CD4-positive, alpha-beta T cell treated with Interleukin-17A for 1 hour (primary cell): ENCODE results near the gene RENBP.
A peak's percentile ranks its signal among the peaks of the same experiment; 100 is the strongest.

Experiments used
- DNase-seq: peaks from one replicate; pipeline ENCODE4 v3.0.0-alpha.2; 2020

The RENBP gene

DNA sequence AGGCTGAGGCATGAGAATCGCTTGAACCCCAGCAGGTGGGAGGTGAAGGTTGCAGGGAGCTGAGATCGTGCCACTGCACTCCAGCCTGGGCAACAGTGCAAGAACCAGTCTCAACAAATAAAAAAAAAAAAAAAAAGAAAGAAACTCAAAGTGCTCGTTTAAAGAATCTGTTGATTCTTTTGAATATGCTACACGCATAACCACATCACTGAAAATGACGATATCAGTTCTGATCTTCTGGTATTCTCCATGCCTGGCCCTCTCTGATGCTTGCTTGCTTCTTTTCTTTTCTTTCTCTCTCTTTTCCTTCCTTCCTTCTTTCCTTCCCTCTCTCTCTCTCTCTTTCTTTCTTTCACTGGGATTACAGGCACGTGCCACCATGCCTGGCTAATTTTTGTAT is 32.6 kb downstream of the RENBP start:
- DNase-seq, result no peak

DNA sequence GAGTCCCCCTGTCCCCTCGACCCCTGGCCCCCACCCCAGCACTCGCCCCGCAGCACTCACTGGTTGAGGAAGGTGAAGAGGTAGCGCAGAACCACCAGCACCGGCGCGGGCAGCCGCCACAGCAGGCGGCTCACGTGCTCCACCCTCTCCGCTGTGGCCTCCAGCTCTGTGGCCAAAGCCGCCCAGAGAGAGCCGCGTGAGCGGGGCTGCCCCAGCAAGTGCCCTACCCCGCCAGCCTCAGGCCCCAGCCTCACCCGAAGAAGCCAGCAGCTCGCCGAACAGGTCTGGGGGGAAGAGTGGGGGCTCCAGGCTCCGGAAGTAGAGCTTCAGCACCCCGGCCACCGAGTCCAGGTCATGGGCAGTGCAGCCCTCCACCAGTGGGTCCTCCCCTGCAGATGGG is 34.0 kb downstream of the RENBP start:
- no peak for DNase-seq

DNA sequence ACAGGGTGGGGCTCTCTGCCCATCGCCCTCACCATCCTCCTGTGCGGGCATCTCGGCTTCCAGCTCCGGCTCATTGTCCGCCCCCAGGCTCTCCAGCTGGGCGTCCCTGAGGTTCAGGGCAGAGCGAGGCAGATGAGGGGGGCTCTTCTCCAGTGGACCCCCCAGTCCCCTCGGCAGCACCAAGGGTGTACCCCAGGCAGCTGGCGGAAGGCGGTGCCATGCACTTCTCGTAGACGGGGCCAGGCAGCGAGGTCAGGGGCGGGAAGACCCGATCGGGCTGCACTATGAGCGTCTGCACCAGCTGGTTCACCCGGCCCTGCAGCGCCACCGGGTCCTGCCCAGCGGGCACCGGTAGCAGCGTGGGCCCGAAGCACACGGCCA is 34.5 kb downstream of the RENBP start:
- no peak for DNase-seq

DNA sequence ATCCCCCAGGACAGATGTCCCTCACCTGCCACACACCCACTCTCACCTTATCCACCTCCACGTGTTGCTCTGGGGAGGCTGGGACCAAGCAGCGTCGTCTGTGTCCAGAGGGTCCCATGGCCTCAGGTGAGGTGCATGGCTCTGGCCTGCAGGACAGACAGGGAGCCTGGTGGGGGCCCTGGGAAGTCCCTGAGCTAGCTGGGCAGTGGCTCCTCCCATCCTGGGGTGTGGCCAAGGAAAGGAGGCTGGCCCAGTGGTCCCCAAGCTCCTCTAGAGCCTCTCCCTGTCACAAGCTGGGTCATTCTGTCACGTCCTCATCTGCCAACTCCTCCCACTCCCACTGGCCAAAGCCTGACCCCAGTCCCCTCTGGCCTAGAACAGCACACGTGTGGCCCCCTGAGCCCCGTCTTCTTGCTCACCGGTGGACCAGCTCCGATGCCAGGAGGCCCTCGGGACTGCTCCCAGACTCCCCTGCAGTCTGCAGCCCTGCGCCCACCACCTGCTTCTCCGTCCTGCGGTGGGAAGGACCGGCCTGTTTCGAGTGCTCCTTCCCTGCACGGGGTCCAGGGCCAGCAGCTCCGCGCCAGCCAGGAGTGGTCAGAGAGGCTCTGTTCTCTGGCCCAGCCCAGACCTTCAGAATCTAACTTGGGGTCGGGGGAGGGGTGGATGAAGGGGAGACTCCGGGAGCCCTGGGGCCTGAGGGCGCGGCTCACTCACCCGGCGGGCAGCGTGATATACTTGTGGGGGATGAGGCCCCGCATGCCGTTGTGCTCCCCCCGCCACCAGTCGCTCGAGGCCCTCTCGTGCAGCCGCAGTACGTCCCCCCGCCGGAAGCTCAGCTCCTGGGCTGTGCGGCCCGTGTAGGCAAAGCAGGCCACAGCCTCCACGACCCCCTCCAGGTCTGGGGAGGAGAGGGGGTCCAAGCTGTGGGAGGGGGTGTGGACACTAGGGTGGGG is 35.1 kb downstream of the RENBP start:
- DNase-seq, result peak; percentile 8

DNA sequence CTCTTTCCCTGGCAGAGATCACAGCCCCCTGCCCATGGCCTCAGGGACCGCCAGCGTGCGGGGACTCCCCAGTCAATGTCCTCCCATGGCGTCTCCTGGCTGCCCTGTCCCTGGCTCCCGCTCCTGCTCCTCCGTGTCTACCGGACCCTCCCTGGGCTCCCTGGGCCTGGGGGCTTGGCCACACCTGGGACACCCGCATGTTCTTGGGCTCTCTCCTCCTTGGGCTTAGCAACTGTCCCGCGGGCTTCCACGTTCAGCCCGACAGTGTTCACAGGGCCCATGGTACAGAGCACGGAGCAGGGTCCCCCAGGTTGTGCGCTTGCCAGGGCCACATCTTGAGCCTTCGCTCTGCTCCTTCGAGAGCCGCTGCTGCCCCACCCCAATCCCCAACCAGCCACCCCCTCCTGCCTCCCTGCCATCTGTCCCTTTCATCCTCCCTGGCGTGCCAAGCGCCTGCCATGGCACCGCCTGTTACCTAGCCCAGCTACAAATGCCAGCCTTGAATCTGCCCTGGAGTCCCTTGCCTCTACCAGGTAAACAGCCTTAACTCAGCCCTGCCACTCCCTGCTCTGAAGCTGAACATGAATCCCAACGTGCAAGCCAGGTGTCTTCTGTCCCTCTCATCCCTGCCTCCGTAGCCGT is 36.1 kb downstream of the RENBP start:
- DNase-seq, result no peak

DNA sequence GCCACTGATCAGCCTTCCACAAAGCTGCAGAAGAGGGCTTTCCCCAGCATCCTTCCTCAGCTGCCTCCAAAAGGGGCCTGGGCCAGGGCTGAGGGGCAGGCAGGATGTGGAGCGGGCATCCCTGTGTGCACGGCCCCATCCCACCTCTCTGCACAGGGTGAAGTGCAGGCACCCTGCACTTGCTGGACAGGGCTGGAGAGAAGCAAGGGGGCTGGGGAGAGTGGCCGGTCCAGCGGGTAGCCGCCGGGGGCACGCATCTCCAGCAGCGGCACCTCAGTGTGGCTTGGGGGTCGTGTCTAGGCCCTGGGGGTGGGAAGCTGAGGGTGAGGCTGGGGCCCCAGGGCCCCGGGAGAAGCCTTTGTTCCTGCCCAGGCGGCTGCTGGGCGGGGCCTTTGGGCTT is 37.0 kb downstream of the RENBP start:
- DNase-seq, result no peak

DNA sequence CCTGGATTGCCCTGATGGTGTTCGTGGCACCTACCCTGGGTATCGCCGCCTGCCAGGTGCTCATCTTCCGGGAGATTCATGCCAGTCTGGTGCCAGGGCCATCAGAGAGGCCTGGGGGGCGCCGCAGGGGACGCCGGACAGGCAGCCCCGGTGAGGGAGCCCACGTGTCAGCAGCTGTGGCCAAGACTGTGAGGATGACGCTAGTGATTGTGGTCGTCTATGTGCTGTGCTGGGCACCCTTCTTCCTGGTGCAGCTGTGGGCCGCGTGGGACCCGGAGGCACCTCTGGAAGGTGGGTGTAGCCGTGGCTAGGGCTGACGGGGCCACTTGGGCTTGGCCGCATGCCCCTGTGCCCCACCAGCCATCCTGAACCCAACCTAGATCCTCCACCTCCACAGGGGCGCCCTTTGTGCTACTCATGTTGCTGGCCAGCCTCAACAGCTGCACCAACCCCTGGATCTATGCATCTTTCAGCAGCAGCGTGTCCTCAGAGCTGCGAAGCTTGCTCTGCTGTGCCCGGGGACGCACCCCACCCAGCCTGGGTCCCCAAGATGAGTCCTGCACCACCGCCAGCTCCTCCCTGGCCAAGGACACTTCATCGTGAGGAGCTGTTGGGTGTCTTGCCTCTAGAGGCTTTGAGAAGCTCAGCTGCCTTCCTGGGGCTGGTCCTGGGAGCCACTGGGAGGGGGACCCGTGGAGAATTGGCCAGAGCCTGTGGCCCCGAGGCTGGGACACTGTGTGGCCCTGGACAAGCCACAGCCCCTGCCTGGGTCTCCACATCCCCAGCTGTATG is 38.1 kb downstream of the RENBP start:
- DNase-seq, result peak; percentile 35

DNA sequence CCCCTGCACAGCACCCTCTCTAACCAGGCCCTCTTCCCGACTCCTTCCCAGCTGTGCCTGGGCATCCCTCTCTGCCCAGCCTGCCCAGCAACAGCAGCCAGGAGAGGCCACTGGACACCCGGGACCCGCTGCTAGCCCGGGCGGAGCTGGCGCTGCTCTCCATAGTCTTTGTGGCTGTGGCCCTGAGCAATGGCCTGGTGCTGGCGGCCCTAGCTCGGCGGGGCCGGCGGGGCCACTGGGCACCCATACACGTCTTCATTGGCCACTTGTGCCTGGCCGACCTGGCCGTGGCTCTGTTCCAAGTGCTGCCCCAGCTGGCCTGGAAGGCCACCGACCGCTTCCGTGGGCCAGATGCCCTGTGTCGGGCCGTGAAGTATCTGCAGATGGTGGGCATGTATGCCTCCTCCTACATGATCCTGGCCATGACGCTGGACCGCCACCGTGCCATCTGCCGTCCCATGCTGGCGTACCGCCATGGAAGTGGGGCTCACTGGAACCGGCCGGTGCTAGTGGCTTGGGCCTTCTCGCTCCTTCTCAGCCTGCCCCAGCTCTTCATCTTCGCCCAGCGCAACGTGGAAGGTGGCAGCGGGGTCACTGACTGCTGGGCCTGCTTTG is 38.9 kb downstream of the RENBP start:
- DNase-seq, result no peak

DNA sequence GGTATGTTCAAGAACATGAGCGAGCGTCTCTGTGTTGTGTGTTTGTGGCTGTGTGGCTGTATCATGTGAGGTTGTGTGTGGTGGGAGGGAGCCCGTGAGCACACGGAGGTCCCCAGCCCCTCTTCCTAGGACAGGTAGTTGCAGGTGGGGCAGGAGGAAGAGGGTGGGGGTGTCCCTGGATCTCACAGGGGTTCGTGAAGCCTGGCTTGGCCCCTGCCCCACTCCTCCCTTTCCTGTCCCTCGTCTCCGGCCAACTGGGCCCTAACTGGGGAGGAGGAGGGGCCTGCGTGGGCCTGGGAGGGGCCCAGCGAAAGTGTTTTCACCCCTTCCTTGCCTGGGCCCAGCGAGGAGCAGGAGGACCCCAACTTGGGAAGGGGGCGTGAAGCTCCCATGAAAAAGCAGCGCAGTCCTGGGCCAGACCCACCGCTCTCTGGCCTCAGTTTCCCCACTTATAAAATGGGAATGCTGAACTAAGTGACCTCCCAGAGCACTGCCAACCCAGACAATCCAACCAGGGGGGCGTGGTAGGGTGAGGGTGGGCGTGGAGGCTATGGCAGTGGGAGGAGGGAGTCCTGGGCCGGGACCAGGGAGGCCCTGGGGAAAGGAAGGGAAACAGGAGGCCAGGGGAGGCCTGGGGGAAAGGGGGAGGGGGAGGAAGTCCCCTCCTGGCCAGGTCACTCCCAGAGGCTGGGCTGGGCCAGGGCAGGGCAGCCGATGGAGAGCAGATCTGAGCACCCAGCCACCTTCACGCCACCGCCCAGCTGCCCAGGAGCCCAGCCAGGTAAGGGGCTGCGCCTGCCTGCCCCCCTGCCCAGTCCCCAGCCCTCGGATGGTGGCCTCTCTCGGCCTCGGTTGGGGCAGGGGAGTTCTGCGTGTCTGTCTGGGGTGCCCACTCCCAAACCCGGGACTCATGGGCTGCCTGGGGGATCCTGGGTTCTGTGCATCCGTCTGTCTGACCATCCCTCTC is 40.2 kb downstream of the RENBP start, which contains the start of gene AVPR2:
AVPR2 (plus strand) TSS at position 683 of the 967 bp plus-strand sequence. CDS start 473 bp downstream, outside the sequence.
- DNase-seq, result peak; percentile 2

DNA sequence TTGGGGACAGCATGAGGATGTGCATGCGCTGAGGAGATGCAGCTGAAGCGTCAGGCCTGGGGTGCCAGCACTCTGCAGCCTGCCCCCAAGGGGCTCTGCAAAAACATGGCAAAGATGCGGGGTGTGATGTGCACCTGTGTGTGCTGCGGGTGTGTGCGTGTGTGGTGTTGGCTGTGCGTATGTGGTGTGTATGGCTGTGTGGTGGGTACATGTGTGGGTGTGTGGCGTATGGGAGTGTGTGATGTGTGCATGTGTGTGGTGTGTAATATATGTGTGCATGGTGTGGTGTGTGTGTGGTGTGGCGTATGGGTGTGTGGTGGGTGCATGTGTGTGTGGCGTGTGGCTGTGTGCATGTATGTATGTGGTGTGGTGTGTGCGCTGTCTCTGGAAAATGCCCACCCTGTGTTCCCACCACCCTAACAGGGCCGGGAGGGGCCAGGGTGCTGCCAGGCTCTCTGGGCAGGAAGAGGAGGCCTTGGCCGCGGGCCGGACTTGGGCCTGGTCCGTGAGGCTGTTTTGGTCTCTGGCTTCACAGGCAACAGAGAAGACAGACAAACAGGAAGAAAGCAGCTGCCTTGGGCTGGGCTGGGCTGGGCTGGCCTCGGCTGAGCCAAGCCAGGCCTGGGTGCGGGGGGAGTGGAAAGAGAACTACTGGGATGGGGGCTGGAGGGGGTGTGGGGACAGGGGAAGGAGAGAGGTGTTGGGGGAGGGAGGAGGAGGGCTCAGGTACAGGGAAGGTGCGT is 41.0 kb downstream of the RENBP start:
- no peak for DNase-seq

DNA sequence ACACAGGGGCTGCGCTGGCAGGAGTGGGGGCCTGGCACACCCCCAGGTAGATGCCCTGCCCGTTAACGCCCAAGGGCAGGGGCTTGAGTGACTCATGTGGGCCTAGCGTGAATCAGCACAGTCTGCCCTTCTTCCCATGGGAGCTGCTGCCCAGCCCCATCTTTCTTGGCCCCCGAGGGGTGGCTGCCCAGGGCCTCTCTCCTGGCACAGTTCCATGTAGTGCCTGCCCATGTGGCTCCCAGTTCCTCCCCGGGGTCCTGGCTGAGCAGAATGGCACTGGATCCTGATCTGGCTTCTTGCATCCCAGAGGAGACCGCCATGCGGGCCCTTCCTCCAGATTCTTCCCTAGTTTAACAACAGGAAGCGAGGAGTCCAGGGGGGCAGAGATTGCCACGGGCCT is 42.1 kb downstream of the RENBP start:
- no peak for DNase-seq

DNA sequence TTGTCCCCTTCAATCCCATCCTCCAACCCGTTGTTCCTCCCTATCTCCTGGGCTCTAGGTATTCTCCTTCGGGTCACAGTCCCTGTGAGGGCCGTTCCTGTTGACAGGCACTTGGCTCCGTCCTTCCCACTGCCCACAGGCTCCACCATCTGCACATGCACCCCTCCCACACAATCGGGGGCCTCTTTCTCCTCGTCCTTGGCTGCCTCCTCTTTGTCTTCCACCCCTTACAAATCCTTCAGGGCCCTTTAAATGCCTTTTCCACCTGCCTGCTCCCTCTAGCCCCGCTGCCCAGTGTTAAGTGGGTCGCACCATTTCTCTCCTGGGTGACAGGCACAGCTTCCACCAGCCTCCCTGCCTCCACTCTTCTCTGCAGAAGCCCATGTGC is 42.7 kb downstream of the RENBP start:
- no peak for DNase-seq

DNA sequence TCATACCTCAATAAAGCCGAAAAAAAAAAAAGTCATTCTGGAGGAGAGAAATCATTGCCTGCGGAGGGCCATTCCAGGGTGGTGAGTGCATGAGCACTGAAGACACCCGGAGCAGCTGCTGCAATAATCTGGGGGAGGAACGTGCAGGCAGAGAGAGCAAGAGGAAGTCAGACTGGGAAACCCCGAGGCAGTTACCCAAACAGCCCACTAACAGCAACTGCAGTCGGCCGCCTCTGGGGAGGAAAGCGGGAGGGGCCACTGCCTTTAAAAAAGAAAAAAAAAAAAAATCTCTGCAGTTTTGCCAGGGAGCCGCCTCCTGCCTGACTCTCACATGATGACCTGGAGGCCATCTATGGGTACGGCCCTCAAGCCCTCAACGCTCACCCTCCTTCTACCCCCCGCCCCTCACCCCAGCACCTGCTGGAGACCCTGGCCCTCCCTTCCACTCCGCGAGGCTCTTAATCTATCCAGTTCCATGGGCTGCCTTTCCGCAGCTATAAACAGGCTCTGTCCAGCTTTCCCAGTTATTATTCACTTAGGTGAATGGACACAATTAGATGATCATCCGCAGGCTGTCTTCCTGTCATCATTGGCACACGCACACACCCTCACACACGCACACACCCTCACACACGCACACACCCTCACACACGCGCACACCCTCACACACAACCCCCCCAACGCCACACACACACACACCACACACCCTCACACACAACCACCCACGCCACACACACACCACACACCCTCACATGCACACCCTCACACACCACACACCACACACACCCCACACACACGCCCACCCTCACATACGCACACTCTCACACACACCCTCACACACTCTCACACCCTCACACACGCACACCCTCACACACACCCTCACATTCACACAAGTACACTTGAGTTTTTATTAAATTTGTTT is 43.4 kb downstream of the RENBP start:
- peak; percentile 75 for DNase-seq

DNA sequence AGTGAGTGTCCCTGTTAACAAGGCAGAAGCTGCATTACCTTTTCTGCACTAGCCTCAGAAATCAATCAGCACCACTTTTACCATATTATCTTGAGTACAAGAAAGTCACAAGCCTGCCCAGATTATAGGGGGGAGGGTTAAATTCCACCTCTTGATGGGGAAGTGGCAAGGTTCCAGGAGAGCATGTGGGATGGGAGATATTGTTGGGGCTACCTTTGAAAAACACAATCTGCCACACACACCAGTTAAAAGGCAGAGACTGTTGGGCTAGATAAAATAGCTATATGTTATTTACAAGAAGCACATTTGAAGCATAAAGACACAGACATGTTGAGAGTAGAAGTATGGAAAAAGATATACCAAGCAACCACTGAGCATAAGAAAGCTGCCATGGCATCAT is 46.5 kb downstream of the RENBP start:
- DNase-seq, result no peak

DNA sequence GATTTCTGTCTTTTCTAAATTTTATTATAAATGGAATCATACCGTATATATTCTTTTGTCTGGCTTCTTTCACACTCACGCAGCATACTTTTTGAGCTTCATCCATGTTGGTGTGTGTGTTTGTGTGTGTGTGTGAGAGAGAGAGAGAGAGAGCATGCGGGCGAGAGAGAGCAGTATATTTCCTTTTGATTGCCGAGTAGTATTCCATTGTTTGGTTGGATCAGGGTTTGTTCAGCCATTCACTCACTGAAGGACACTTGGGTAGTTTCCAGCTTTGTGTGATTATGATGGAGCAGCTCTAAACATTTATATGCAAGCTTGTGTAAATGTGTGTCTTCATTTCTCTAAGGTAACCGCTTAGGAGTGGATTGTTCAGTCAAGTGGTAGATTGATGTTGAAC is 55.3 kb downstream of the RENBP start:
- DNase-seq, result no peak

DNA sequence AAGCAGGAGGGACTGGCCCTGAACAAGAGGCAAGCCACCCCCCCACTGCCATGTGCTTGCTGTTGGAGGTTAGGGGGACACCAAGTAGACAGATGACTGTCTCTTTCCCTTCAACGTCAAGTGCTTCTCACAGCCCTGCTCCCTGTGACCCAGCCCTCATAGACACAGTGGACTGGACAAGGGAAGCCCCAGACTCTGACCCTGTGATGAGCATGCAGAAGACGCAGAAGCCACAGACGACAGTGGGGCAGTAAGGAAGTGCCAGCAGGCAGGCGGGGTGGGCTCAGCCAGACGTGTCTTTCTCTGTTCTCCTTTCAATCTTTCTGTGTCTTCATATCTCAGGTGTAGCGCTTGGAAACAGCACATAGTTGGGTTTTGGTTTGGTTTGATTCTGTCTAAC is 56.1 kb downstream of the RENBP start:
- DNase-seq, result no peak

DNA sequence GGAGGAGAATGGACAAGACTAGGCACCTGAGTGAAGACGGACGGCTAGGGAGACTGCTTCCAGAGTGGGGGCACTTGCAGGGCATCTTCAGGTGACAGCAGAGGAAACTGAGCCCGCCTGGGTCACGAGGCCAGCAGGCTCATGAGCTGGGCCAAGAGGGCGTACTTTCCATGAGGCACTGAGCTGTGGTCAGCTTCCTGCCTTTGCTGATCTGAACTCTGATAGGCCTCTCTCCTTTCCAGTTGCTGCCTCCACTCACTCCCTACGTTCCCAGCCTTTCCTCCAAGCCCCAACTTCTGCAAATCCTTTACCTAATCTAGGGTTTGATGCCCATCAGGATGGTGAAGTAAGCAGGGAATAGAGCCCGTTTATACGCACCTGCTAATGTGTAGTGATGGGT is 57.1 kb downstream of the RENBP start:
- no peak for DNase-seq

DNA sequence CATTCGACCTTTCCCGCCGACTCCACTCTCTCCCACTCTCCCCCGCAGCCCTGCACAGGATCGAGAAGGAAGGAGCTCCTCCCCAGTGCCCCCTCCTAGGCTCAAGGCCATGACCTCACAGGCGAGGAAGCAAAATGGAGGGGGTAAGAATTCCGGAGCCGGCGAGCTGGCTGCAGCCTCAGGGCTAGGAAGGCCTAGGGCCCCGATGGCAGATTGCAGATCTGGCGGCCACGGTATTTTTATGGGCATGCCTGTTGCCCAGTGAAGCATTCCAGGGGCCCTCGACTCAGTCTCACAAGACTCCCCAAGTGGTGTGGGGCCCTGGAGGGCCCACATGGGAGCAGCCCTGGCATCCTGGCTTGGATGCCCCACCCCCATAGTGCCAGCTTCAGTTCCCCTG is 57.5 kb downstream of the RENBP start:
- no peak for DNase-seq

DNA sequence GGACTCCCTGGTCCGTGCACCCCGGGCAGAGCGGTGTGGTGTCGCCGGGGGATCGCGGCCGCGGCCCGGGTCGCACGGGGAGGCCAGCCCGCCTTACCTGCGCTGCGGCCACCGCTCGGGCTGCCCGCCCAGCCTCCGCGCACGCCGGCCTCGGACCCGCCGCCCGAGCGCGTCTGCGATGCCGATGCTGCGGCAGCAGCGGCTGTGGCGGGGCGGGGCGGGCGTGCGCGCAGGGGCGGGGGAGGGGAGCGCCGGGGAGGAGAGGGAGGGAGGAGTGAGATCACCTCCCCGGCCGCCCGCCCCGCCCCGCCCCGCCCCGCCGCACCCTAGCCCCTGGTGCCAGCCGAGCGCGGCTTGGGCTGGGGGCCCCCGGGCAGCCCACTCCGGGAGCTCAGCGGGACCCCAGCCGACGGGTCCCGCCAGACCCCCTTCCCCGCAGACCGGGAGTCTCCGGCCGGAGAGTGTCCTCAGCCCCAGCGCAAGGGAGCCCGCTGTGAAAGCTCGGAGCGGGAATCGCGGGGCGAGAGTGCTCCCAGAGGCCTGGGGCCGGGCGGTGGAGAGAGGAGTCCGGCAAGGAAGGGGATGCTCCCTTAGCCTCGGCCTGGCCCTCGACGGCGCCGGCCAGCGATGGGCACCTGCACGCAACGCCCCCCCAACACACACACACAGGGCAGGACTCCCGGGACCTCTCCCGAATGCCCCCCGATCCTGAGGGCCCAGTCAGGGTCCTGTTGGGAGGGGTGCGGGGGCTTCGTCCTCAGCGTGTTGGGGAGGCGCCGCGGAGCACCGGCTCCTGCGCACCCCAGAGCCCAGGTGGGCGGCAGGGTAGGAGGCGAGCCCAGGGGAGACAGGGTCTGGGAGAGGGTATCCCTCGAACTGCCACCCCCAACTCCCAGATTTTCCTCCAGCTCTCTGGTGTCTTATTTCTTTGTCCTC is 58.2 kb downstream of the RENBP start, which contains the start of gene L1CAM:
L1CAM (minus strand) TSS at position 206 of the 936 bp plus-strand sequence. CDS start 10,337 bp downstream, outside the sequence.
- DNase-seq, result peak; percentile 27
